Esophagus muscularis mucosa (tissue), 4 donors: ENCODE results near the gene KCNK17. TPM values are rescaled to one million over a fixed set of nuclear protein-coding genes. Genes with fewer than 3 reads are reported as not detected.
A peak's percentile ranks its signal among the peaks of the same experiment; 100 is the strongest.
"Not testable (repeated sequence)": the region's sequence is repeated elsewhere in the genome, so short reads cannot be mapped to it uniquely, and the experiment has no call there.

Experiments used
- DNase-seq: peaks from one replicate; pipeline ENCODE4 v3.0.0-alpha.2; 2017; ENCODE audit errors: extremely low spot score
- H3K27ac ChIP-seq, 4 donors: fragments of 200-600 bp; sonication (generic); replicated peaks in 1 of 4; 1 replicate in 3 of 4; 2 replicates in 1 of 4; pipeline ENCODE4 v1.5.1; 2016 to 2019; ENCODE audit warnings: mild to moderate bottlenecking in 1 of 4
- H3K27me3 ChIP-seq, 4 donors: fragments of 200-600 bp; sonication (generic); one replicate each; pipeline versions ENCODE4 v1.5.1 to v1.6.0; 2016 to 2019
- H3K36me3 ChIP-seq, 4 donors: fragments of 200-600 bp; sonication (generic); one replicate each; pipeline ENCODE4 v1.5.1; 2016 to 2019
- H3K4me1 ChIP-seq, 4 donors: fragments of 200-600 bp; sonication (generic); one replicate each; pipeline ENCODE4 v1.5.1; 2016 to 2019
- H3K4me3 ChIP-seq, 4 donors: fragments of 200-600 bp; sonication (generic); 1 replicate in 2 of 4; 2 replicates in 2 of 4; pipeline ENCODE4 v1.5.1; 2016 to 2019; ENCODE audit warnings: mild to moderate bottlenecking in 4 of 4, moderate library complexity in 1 of 4
- H3K9me3 ChIP-seq, 4 donors: fragments of 200-600 bp; sonication (generic); 1 replicate in 3 of 4; 2 replicates in 1 of 4; pipeline ENCODE4 v1.5.1; 2016 to 2019
- EP300 ChIP-seq: sonication (generic); formaldehyde crosslinking; IDR thresholded peaks from one replicate; pipeline ENCODE4 v1.6.1; 2017; ENCODE audit warnings: antibody characterized with exemption
- POLR2A ChIP-seq: fragments of 450-650 bp; IDR thresholded peaks from one replicate; pipeline ENCODE4 v1.6.1; 2017; ENCODE audit warnings: antibody characterized with exemption, moderate library complexity, mild to moderate bottlenecking, low read depth
- POLR2AphosphoS5 ChIP-seq, 2 donors: sonication (generic); formaldehyde crosslinking; IDR thresholded peaks; one replicate each; pipeline ENCODE4 v1.6.1; 2017; ENCODE audit warnings: antibody characterized with exemption in 2 of 2
- WGBS: methylation state at CpG from one replicate; pipeline ENCODE4 v1.1.5; 2018; 5-methylcytosine and 5-hydroxymethylcytosine counted together
- intact Hi-C: fragments of 100-400 bp; cut with DNase I; formaldehyde crosslinking; loops from one replicate; pipeline ENCODE4 v1.15.1; 2023
- total RNA-seq, 4 donors: library from RNA; depleted of rRNA; stranded (reverse); fragments of >200 nt; gene quantifications; one replicate each; pipeline versions ENCODE4 v1.1.0 to v1.2.1, GENCODE V29; 2016
- TF ChIP-seq, protein P1 (sequence below), 3 experiments: fragments of 200-600 bp in 2 of 3; fragments of 450-650 bp in 1 of 3; sonication (generic) in 2 of 3; IDR thresholded peaks; one replicate each; pipeline ENCODE4 v1.5.1; 2017 to 2019; ENCODE audit warnings: antibody characterized with exemption in 3 of 3, mild to moderate bottlenecking in 2 of 3, moderate library complexity in 1 of 3

Gene KCNK17
- total RNA-seq, 4 donors from 2014 or later: 0.17 TPM; not detected in 3

GRCh38 chr6:39294899-39295298, 19.3 kb downstream of the KCNK17 start:
- 74% methylated on average over 1 of the region's 1 CpG for WGBS
- peaks cover 0 to 16% (median 0%) of the 10 kb centered on the region in 4 donors for H3K27me3 ChIP-seq

GRCh38 chr6:39294133-39294532, 20.1 kb downstream of the KCNK17 start:
- intact Hi-C loops: no loop called here
- TF ChIP-seq, protein P1, sequence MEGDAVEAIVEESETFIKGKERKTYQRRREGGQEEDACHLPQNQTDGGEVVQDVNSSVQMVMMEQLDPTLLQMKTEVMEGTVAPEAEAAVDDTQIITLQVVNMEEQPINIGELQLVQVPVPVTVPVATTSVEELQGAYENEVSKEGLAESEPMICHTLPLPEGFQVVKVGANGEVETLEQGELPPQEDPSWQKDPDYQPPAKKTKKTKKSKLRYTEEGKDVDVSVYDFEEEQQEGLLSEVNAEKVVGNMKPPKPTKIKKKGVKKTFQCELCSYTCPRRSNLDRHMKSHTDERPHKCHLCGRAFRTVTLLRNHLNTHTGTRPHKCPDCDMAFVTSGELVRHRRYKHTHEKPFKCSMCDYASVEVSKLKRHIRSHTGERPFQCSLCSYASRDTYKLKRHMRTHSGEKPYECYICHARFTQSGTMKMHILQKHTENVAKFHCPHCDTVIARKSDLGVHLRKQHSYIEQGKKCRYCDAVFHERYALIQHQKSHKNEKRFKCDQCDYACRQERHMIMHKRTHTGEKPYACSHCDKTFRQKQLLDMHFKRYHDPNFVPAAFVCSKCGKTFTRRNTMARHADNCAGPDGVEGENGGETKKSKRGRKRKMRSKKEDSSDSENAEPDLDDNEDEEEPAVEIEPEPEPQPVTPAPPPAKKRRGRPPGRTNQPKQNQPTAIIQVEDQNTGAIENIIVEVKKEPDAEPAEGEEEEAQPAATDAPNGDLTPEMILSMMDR (IDR thresholded peaks at IDR 0.05): no peak
- no peak for TF ChIP-seq POLR2A
- no peak for TF ChIP-seq EP300
- no peak for TF ChIP-seq POLR2AphosphoS5 (IDR thresholded peaks at IDR 0.05)
- H3K4me1 ChIP-seq: peaks cover 4 to 15% (median 7%) of the 10 kb centered on the region in 4 donors
- peaks cover 0 to 9% (median 0%) of the 10 kb centered on the region in 4 donors for H3K27me3 ChIP-seq
- 74% methylated on average over 5 of the region's 5 CpGs for WGBS
- H3K4me3 ChIP-seq: no peak overlapping the region
- no peak for DNase-seq
- no peaks in the 10 kb centered on the region for H3K36me3 ChIP-seq
- no peak overlapping the region for H3K27ac ChIP-seq
- H3K9me3 ChIP-seq: no peaks in the 10 kb centered on the region

More at GRCh38 chr6:39294899-39295298, 19.3 kb downstream of the KCNK17 start:
- intact Hi-C loops: no loop called here
- Histone ChIP-seq H3K9me3 (no peaks in the 10 kb centered on the region), H3K27ac (peak overlapping the region in 1 of 4 donors; percentile 19), H3K4me3 (no peak overlapping the region), H3K36me3 (no peaks in the 10 kb centered on the region), H3K4me1 (peaks cover 4 to 15% (median 7%) of the 10 kb centered on the region in 4 donors)
- no peak for TF ChIP-seq POLR2AphosphoS5 (IDR thresholded peaks at IDR 0.05)
- TF ChIP-seq EP300: no peak
- TF ChIP-seq, protein P1 (IDR thresholded peaks at IDR 0.05): no peak
- TF ChIP-seq POLR2A: no peak
- no peak for DNase-seq

- peaks cover 0 to 6% (median 0%) of the 10 kb centered on the region in 4 donors for H3K27me3 ChIP-seq
- intact Hi-C loops: no loop called here
- 89% methylated on average over 5 of the region's 6 CpGs for WGBS
- H3K9me3 ChIP-seq: no peaks in the 10 kb centered on the region
- DNase-seq: no peak
- TF ChIP-seq POLR2AphosphoS5 (IDR thresholded peaks at IDR 0.05): no peak
- TF ChIP-seq, protein P1 (IDR thresholded peaks at IDR 0.05): no peak
- TF ChIP-seq EP300: no peak
- TF ChIP-seq POLR2A: no peak
- no peak overlapping the region for H3K27ac ChIP-seq
- H3K4me1 ChIP-seq: peaks cover 4 to 15% (median 7%) of the 10 kb centered on the region in 4 donors
- H3K36me3 ChIP-seq: no peaks in the 10 kb centered on the region
- no peak overlapping the region for H3K4me3 ChIP-seq
These were observed 21.6 kb downstream of the KCNK17 start for GRCh38 chr6:39292637-39293036.

DNA sequence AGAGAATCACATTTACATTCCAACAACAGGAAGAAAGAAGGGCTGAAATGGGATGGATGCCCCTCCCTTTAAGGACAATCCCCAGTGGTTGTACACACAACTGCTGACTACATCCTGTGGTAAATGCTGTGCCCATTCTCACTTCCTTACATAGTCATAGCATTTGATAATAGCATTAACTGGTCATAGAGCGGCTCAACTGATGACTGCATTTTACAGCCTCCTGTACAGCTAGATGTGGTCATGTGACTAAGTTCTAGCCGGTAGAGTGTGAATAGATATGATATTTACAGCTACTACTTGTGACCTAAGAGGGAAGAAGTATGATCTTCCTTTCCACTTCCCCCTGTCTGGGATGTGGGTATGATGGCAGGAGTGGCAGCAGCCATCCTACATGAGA, 24.7 kb downstream of the KCNK17 start:
- no peak for DNase-seq
- no peak overlapping the region for H3K27ac ChIP-seq
- no peaks in the 10 kb centered on the region for H3K36me3 ChIP-seq
- H3K27me3 ChIP-seq: no peaks in the 10 kb centered on the region
- no peaks in the 10 kb centered on the region for H3K4me1 ChIP-seq
- intact Hi-C loops: no loop called here
- WGBS: 53% methylated on average over 2 of the region's 2 CpGs
- H3K9me3 ChIP-seq: no peaks in the 10 kb centered on the region
- H3K4me3 ChIP-seq: no peak overlapping the region
- no peak for TF ChIP-seq POLR2AphosphoS5 (IDR thresholded peaks at IDR 0.05)
- TF ChIP-seq EP300: no peak
- TF ChIP-seq, protein P1 (IDR thresholded peaks at IDR 0.05): no peak
- TF ChIP-seq POLR2A: no peak

DNA sequence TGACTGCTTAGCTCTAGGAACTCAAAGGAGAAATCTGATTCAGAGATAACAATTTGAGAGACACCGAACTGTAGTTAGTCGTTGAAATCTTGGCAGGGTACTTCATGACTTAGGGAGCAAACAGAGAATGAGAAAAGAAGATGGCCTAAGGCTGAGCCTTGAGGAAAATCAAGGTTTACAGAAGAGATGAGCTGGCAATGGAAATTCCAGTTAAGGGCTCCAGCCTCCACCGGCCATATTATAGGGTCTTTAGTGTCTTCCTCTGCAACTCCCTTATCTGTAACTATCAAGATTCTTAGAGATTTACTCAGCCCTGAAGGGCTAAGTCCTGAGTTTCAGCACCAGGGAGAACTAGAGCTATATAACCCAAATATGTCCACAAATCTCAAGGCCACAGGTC, 26.6 kb downstream of the KCNK17 start:
- no peaks in the 10 kb centered on the region for H3K36me3 ChIP-seq
- no peak overlapping the region for H3K27ac ChIP-seq
- no peak overlapping the region for H3K4me3 ChIP-seq
- no peaks in the 10 kb centered on the region for H3K27me3 ChIP-seq
- H3K9me3 ChIP-seq: no peaks in the 10 kb centered on the region
- TF ChIP-seq, protein P1 (IDR thresholded peaks at IDR 0.05): no peak
- TF ChIP-seq POLR2AphosphoS5 (IDR thresholded peaks at IDR 0.05) (no peak), POLR2A (no peak), EP300 (no peak)
- intact Hi-C loops: no loop called here
- DNase-seq: no peak
- no peaks in the 10 kb centered on the region for H3K4me1 ChIP-seq
- 88% methylated on average over 3 of the region's 3 CpGs for WGBS

- H3K27me3 ChIP-seq, H3K9me3 ChIP-seq, H3K36me3 ChIP-seq, H3K27ac ChIP-seq, H3K4me1 ChIP-seq, intact Hi-C loops, DNase-seq, H3K4me3 ChIP-seq: not testable (repeated sequence)
- 86% methylated on average over 10 of the region's 10 CpGs for WGBS
These were observed 27.6 kb downstream of the KCNK17 start for GRCh38 chr6:39286596-39286995.
